ENCODE results near the gene SAP30BP. TPM values are rescaled to one million over a fixed set of nuclear protein-coding genes. Genes with fewer than 3 reads are reported as not detected.

Gene SAP30BP
- total and polyA plus RNA-seq, 4 donors = 20.9 to 33.4 (median 30.2) TPM

GRCh38 chr17:75632863-75633485 lies 34.2 kb upstream of the SAP30BP start, which contains the start of gene SMIM5:
Gene SMIM5, plus strand, starts transcription at chr17:75633434. Its CDS starts 6,768 bp downstream, at chr17:75640202.
- no peak within 1 kb of the TSS for H3K9ac ChIP-seq (ENCODE audit: low read depth in 1 of 2, low read length in 2 of 2)
- peak within 1 kb of the TSS; percentile 65 to 66 for H3K27ac ChIP-seq (ENCODE audit: low read depth in 1 of 2, low read length in 2 of 2)
- H3K36me3 ChIP-seq (ENCODE audit: control insufficient read depth in 4 of 4, insufficient read depth in 3 of 4, low read depth in 1 of 4, low read length in 3 of 4) = peaks cover 0 to 10% (median under 1%) of the 10 kb centered on the region in 4 donors
- no peak within 1 kb of the TSS for H3K4me3 ChIP-seq (ENCODE audit: low read depth in 1 of 3, low read length in 3 of 3)
- WGBS = 17% methylated on average over 19 of the region's 19 CpGs
- TF ChIP-seq CTCF (IDR thresholded peaks at IDR 0.05; ENCODE audit: low read depth, low read length, missing input control) = peak; percentile 93
- TF ChIP-seq RAD21 (IDR thresholded peaks at IDR 0.05) = peak; percentile 75 to 81
- TF ChIP-seq MAX (IDR thresholded peaks at IDR 0.05) = no peak
- DNase-seq (ENCODE audit: low spot score) = peak; percentile 92
- peaks cover 8 to 25% (median 16%) of the 10 kb centered on the region in 4 donors for H3K4me1 ChIP-seq (ENCODE audit: control insufficient read depth in 4 of 4, insufficient read depth in 4 of 4, low read length in 3 of 4)
- no peaks in the 10 kb centered on the region for H3K9me3 ChIP-seq (ENCODE audit: control insufficient read depth in 4 of 4, low read length in 3 of 4)
- no peaks in the 10 kb centered on the region for H3K27me3 ChIP-seq (ENCODE audit: control insufficient read depth in 4 of 4, insufficient read depth in 4 of 4, low read length in 3 of 4)

- Histone ChIP-seq H3K27me3 (ENCODE audit: control insufficient read depth in 4 of 4, insufficient read depth in 4 of 4, low read length in 3 of 4) (no peaks in the 10 kb centered on the region), H3K36me3 (ENCODE audit: control insufficient read depth in 4 of 4, insufficient read depth in 3 of 4, low read depth in 1 of 4, low read length in 3 of 4) (peaks cover 0 to 10% (median under 1%) of the 10 kb centered on the region in 4 donors), H3K4me3 (ENCODE audit: low read depth in 1 of 3, low read length in 3 of 3) (no peak overlapping the region), H3K4me1 (ENCODE audit: control insufficient read depth in 4 of 4, insufficient read depth in 4 of 4, low read length in 3 of 4) (peaks cover 8 to 25% (median 16%) of the 10 kb centered on the region in 4 donors), H3K9ac (ENCODE audit: low read depth in 1 of 2, low read length in 2 of 2) (no peak overlapping the region), H3K9me3 (ENCODE audit: control insufficient read depth in 4 of 4, low read length in 3 of 4) (no peaks in the 10 kb centered on the region), H3K27ac (ENCODE audit: low read depth in 1 of 2, low read length in 2 of 2) (peak overlapping the region; percentile 65 to 66)
- DNase-seq (ENCODE audit: low spot score) = peak; percentile 91
- 20% methylated on average over 27 of the region's 27 CpGs for WGBS
- TF ChIP-seq ATF3 (IDR thresholded peaks at IDR 0.05) (no peak), FOXA1 (IDR thresholded peaks at IDR 0.05) (no peak), RXRA (IDR thresholded peaks at IDR 0.05) (no peak), JUND (IDR thresholded peaks at IDR 0.05) (no peak), NR2F2 (IDR thresholded peaks at IDR 0.05) (peak; percentile 31), CTCF (IDR thresholded peaks at IDR 0.05; ENCODE audit: low read depth, low read length, missing input control) (peak; percentile 50), YY1 (IDR thresholded peaks at IDR 0.05) (no peak), MAX (IDR thresholded peaks at IDR 0.05) (no peak), HNF4A (conservative IDR thresholded peaks at IDR 0.05) (no peak), ZBTB33 (IDR thresholded peaks at IDR 0.05) (no peak), REST (IDR thresholded peaks at IDR 0.05) (no peak), FOXA2 (IDR thresholded peaks at IDR 0.05) (no peak), TAF1 (conservative IDR thresholded peaks at IDR 0.05) (no peak), SP1 (IDR thresholded peaks at IDR 0.05) (peak; percentile 41), GABPA (IDR thresholded peaks at IDR 0.05 in 1 of 2, conservative IDR thresholded peaks at IDR 0.05 in 1 of 2) (no peak), HNF4G (IDR thresholded peaks at IDR 0.05) (no peak), RAD21 (IDR thresholded peaks at IDR 0.05) (peak in 1 of 2 donors; percentile 64), EGR1 (IDR thresholded peaks at IDR 0.05; ENCODE audit: low read depth in 2 of 2) (no peak)
Measured at GRCh38 chr17:75633486-75634375, 33.4 kb upstream of the SAP30BP start.
